CD14-positive monocyte (primary cell): ENCODE measurements around the gene MMEL1. TPM values are rescaled to one million over a fixed set of nuclear protein-coding genes. Genes with fewer than 3 reads are reported as not detected.
"Not testable (repeated sequence)": the region's sequence is repeated elsewhere in the genome, so short reads cannot be mapped to it uniquely, and the experiment has no call there.

Experiments used
- DNase-seq, 3 donors: peaks; one replicate each; pipeline ENCODE4 v3.0.0-alpha.2; 2011 to 2022
- H2AFZ ChIP-seq: 2 replicates; pipeline ENCODE4 v1.6.0; 2012; ENCODE audit warnings: mild to moderate bottlenecking, low read depth, low read length, inconsistent platforms; ENCODE audit not compliant: insufficient read depth, poor library complexity, severe bottlenecking
- H3K27ac ChIP-seq, 2 donors: 1 replicate in 1 of 2; 2 replicates in 1 of 2; pipeline ENCODE4 v1.5.1; 2012 to 2013; ENCODE audit warnings: low read length in 2 of 2, control low read depth in 1 of 2, inconsistent platforms in 1 of 2, low read depth in 1 of 2, mild to moderate bottlenecking in 1 of 2
- H3K27me3 ChIP-seq, 2 donors: one replicate each; pipeline versions ENCODE4 v1.6.0 to v1.6.1; 2011 to 2013; ENCODE audit warnings: low read length in 2 of 2; ENCODE audit not compliant: control insufficient read depth in 2 of 2, insufficient read depth in 2 of 2
- H3K36me3 ChIP-seq, 2 donors: replicated peaks in 1 of 2; 1 replicate in 1 of 2; 2 replicates in 1 of 2; pipeline versions ENCODE4 v1.5.1 to v1.6.1; 2012 to 2013; ENCODE audit warnings: low read length in 2 of 2, control low read depth in 1 of 2, inconsistent platforms in 1 of 2, mild to moderate bottlenecking in 1 of 2; ENCODE audit not compliant: insufficient read depth in 2 of 2, control insufficient read depth in 1 of 2
- H3K4me1 ChIP-seq, 2 donors: 1 replicate in 1 of 2; 2 replicates in 1 of 2; pipeline versions ENCODE4 v1.5.1 to v1.6.1; 2012 to 2013; ENCODE audit warnings: low read length in 2 of 2, control low read depth in 1 of 2, inconsistent platforms in 1 of 2, mild to moderate bottlenecking in 1 of 2, moderate library complexity in 1 of 2; ENCODE audit not compliant: insufficient read depth in 2 of 2, control insufficient read depth in 1 of 2
- H3K4me2 ChIP-seq: replicated peaks from 2 replicates; pipeline ENCODE3; 2012; ENCODE audit warnings: low read length, moderate library complexity, mild to moderate bottlenecking; ENCODE audit not compliant: poor library complexity, severe bottlenecking; ENCODE audit errors: extremely low read depth
- H3K4me3 ChIP-seq, 3 experiments: fragments of 200-600 bp in 1 of 3; sonication (generic) in 1 of 3; replicated peaks in 1 of 3; 1 replicate in 2 of 3; 2 replicates in 1 of 3; pipeline ENCODE4 v1.5.1; 2011 to 2013; ENCODE audit warnings: low read length in 3 of 3, mild to moderate bottlenecking in 3 of 3, control low read depth in 2 of 3, low read depth in 2 of 3, inconsistent platforms in 1 of 3, moderate library complexity in 1 of 3
- H3K79me2 ChIP-seq: 2 replicates; pipeline ENCODE4 v1.6.0; 2012; ENCODE audit warnings: mild to moderate bottlenecking, control low read depth, inconsistent platforms, low read length, moderate library complexity; ENCODE audit not compliant: insufficient read depth
- H3K9ac ChIP-seq: 2 replicates; pipeline ENCODE4 v1.6.0; 2017; ENCODE audit warnings: low read length, mild to moderate bottlenecking; ENCODE audit not compliant: insufficient read depth, poor library complexity, severe bottlenecking
- H3K9me3 ChIP-seq, 2 donors: replicated peaks in 1 of 2; 1 replicate in 1 of 2; 2 replicates in 1 of 2; pipeline versions ENCODE4 v1.5.1 to v1.6.1; 2012 to 2013; ENCODE audit warnings: low read length in 2 of 2, control low read depth in 1 of 2; ENCODE audit not compliant: control insufficient read depth in 1 of 2, insufficient read depth in 1 of 2
- H4K20me1 ChIP-seq: 2 replicates; pipeline ENCODE4 v1.6.0; 2012; ENCODE audit warnings: mild to moderate bottlenecking, low read length, control low read depth, moderate library complexity; ENCODE audit not compliant: insufficient read depth
- H3K27ac Mint-ChIP-seq, 7 donors: one replicate each; pipeline ENCODE4 v1.8.0; 2020; ENCODE audit warnings: mild to moderate bottlenecking in 7 of 7, mixed read lengths in 7 of 7, moderate library complexity in 6 of 7, inconsistent platforms in 2 of 7
- H3K27me3 Mint-ChIP-seq, 3 donors: one replicate each; pipeline ENCODE4 v1.8.0; 2021 to 2022; ENCODE audit warnings: low read depth in 3 of 3, mild to moderate bottlenecking in 3 of 3, mixed read lengths in 3 of 3, moderate library complexity in 3 of 3, inconsistent platforms in 1 of 3
- H3K36me3 Mint-ChIP-seq, 2 donors: one replicate each; pipeline ENCODE4 v1.8.0; 2020; ENCODE audit warnings: mixed read lengths in 2 of 2, inconsistent platforms in 1 of 2, mild to moderate bottlenecking in 1 of 2
- H3K4me1 Mint-ChIP-seq: one replicate; pipeline ENCODE4 v1.8.0; 2020; ENCODE audit warnings: mild to moderate bottlenecking, mixed read lengths
- H3K4me3 Mint-ChIP-seq, 2 donors: one replicate each; pipeline ENCODE4 v1.8.0; 2020; ENCODE audit warnings: mild to moderate bottlenecking in 2 of 2, mixed read lengths in 2 of 2, moderate library complexity in 1 of 2
- H3K9me3 Mint-ChIP-seq, 7 donors: one replicate each; pipeline ENCODE4 v1.8.0; 2020 to 2022; ENCODE audit warnings: mixed read lengths in 7 of 7, mild to moderate bottlenecking in 6 of 7, moderate library complexity in 6 of 7, inconsistent platforms in 2 of 7
- CTCF ChIP-seq: fragments of 200-600 bp; IDR thresholded peaks from one replicate; pipeline ENCODE4 v1.8.0; 2022; ENCODE audit warnings: antibody characterized with exemption, mild to moderate bottlenecking
- WGBS: methylation state at CpG from one replicate; pipeline ENCODE4 v1.1.5; 2013; ENCODE audit warnings: missing lambda C conversion rate; ENCODE audit not compliant: insufficient coverage; 5-methylcytosine and 5-hydroxymethylcytosine counted together
- intact Hi-C, 2 donors: fragments of 100-400 bp; cut with micrococcal nuclease; formaldehyde crosslinking; loops; one replicate each; pipeline versions ENCODE4 v1.15.0 to v1.15.1; 2023
- polyA plus RNA-seq, 3 donors: library from polyadenylated mRNA; depleted of rRNA in 1 of 3; unstranded in 2 of 3; stranded (reverse) in 1 of 3; fragments of 300-500 nt in 2 of 3; fragments of >200 nt in 1 of 3; fragmentation: Illumina TruSeq in 2 of 3; gene quantifications; 1 replicate in 2 of 3; 2 replicates in 1 of 3; pipeline ENCODE4 v1.2.3, GENCODE V29; 2012 to 2021

The MMEL1 gene
- polyA plus RNA-seq, 3 donors = 1.1 to 4.4 (median 1.9) TPM

- peaks cover 36% of the 10 kb centered on the region for H3K4me1 Mint-ChIP-seq
- no peak for DNase-seq
Observed at GRCh38 chr1:2552189-2552588, 80.6 kb downstream of the MMEL1 start.

GRCh38 chr1:2551544-2551943, 81.3 kb downstream of the MMEL1 start:
- H2AFZ ChIP-seq, H3K9me3 Mint-ChIP-seq, H3K27me3 ChIP-seq, H3K4me3 ChIP-seq, H3K9ac ChIP-seq, H3K27ac Mint-ChIP-seq, H3K9me3 ChIP-seq, intact Hi-C loops, H3K27ac ChIP-seq, H4K20me1 ChIP-seq, H3K36me3 Mint-ChIP-seq, H3K4me2 ChIP-seq, H3K36me3 ChIP-seq, H3K4me3 Mint-ChIP-seq, DNase-seq: not testable (repeated sequence)
- peaks cover 9 to 13% (median 11%) of the 10 kb centered on the region in 3 donors for H3K27me3 Mint-ChIP-seq
- WGBS = 92% methylated on average over 6 of the region's 9 CpGs
- Histone ChIP-seq H3K79me2 (peaks cover 14% of the 10 kb centered on the region), H3K4me1 (peaks cover 52 to 58% of the 10 kb centered on the region in 2 donors)
- H3K4me1 Mint-ChIP-seq = peaks cover 38% of the 10 kb centered on the region

More at GRCh38 chr1:2552189-2552588, 80.6 kb downstream of the MMEL1 start:
- peaks cover 0 to 1% of the 10 kb centered on the region in 2 donors for H3K36me3 Mint-ChIP-seq
- H3K9me3 ChIP-seq = no peaks in the 10 kb centered on the region
- H3K27ac Mint-ChIP-seq = no peak overlapping the region
- peaks cover 20% of the 10 kb centered on the region for H3K79me2 ChIP-seq
- H3K27me3 ChIP-seq = no peaks in the 10 kb centered on the region
- H3K27me3 Mint-ChIP-seq = peaks cover 9 to 13% (median 11%) of the 10 kb centered on the region in 3 donors
- H3K36me3 ChIP-seq = no peaks in the 10 kb centered on the region
- H3K4me3 Mint-ChIP-seq = no peak overlapping the region
- H3K4me1 ChIP-seq = peaks cover 54 to 58% of the 10 kb centered on the region in 2 donors
- H3K9ac ChIP-seq = no peak overlapping the region
- no peak overlapping the region for H3K4me2 ChIP-seq
- 97% methylated on average over 17 of the region's 26 CpGs for whole genome bisulfite sequencing
- H4K20me1 ChIP-seq = peaks cover 3% of the 10 kb centered on the region
- no peak overlapping the region for H3K27ac ChIP-seq
- H2AFZ ChIP-seq = no peak overlapping the region
- H3K4me3 ChIP-seq = no peak overlapping the region
- intact Hi-C loops = no loop called here
- H3K9me3 Mint-ChIP-seq = peaks cover 0 to 3% (median 0%) of the 10 kb centered on the region in 7 donors
- TF ChIP-seq CTCF = no peak

- H3K36me3 Mint-ChIP-seq, H3K4me2 ChIP-seq, H3K9ac ChIP-seq, intact Hi-C loops, H2AFZ ChIP-seq, H3K4me3 Mint-ChIP-seq, H3K9me3 ChIP-seq, H3K4me3 ChIP-seq, H3K36me3 ChIP-seq, H3K27me3 ChIP-seq, H3K79me2 ChIP-seq, H3K9me3 Mint-ChIP-seq, DNase-seq: not testable (repeated sequence)
- peaks cover 36% of the 10 kb centered on the region for H3K4me1 Mint-ChIP-seq
- H3K27ac Mint-ChIP-seq = peak overlapping the region in 6 of 7 donors; percentile 45 to 97 (median 82)
- Histone ChIP-seq H3K27ac (peak overlapping the region; percentile 99 to 100), H3K4me1 (peaks cover 52 to 62% of the 10 kb centered on the region in 2 donors), H4K20me1 (peaks cover 11% of the 10 kb centered on the region)
- 55% methylated on average over 4 of the region's 12 CpGs for WGBS
- peaks cover 9 to 13% (median 11%) of the 10 kb centered on the region in 3 donors for H3K27me3 Mint-ChIP-seq
Observed at GRCh38 chr1:2550309-2550861, 82.4 kb downstream of the MMEL1 start.
